KMS-11 (cell line): ENCODE data around the gene POU3F3.

ENCODE experiments used
- H2AFZ ChIP-seq: fragments of 200-600 bp; sonication (generic); 2 replicates; pipeline ENCODE4 v1.6.1; 2016; ENCODE audit warnings: antibody characterized with exemption, mixed run types, low read depth
- H3K27ac ChIP-seq: fragments of 200-600 bp; sonication (generic); 2 replicates; pipeline ENCODE4 v1.6.1; 2016; ENCODE audit warnings: mild to moderate bottlenecking, mixed run types
- H3K27me3 ChIP-seq: fragments of 200-600 bp; sonication (generic); 2 replicates; pipeline ENCODE4 v1.6.1; 2017; ENCODE audit warnings: mild to moderate bottlenecking, low read depth, mixed run types, moderate library complexity; ENCODE audit not compliant: insufficient read depth
- H3K36me3 ChIP-seq: fragments of 200-600 bp; sonication (generic); 2 replicates; pipeline ENCODE4 v1.6.1; 2017; ENCODE audit warnings: mild to moderate bottlenecking, mixed run types; ENCODE audit not compliant: insufficient read depth
- H3K4me1 ChIP-seq: fragments of 200-600 bp; sonication (generic); 2 replicates; pipeline ENCODE4 v1.6.1; 2016; ENCODE audit warnings: mild to moderate bottlenecking, low read depth, mixed run types; ENCODE audit not compliant: poor library complexity, severe bottlenecking
- H3K4me2 ChIP-seq: fragments of 200-600 bp; sonication (generic); 2 replicates; pipeline ENCODE4 v1.7.0; 2016; ENCODE audit warnings: mild to moderate bottlenecking, mixed run types
- H3K4me3 ChIP-seq: fragments of 200-600 bp; sonication (generic); IDR thresholded peaks from 2 replicates; pipeline ENCODE4 v1.6.1; 2017; ENCODE audit warnings: low read depth, low read length, mixed read lengths; ENCODE audit not compliant: insufficient read depth
- H3K79me2 ChIP-seq: fragments of 200-600 bp; sonication (generic); 2 replicates; pipeline ENCODE4 v1.6.1; 2016; ENCODE audit warnings: low read depth, mixed run types; ENCODE audit not compliant: insufficient read depth
- H3K9ac ChIP-seq: fragments of 200-600 bp; sonication (generic); 2 replicates; pipeline ENCODE4 v1.6.1; 2016; ENCODE audit warnings: mild to moderate bottlenecking, mixed run types
- H4K20me1 ChIP-seq: fragments of 200-600 bp; sonication (generic); 2 replicates; pipeline ENCODE4 v1.6.1; 2016; ENCODE audit warnings: mild to moderate bottlenecking, mixed run types; ENCODE audit not compliant: insufficient read depth
- CTCF ChIP-seq: fragments of 200-600 bp; sonication (generic); conservative IDR thresholded peaks from 2 replicates; pipeline ENCODE4 v1.6.1; 2017; ENCODE audit warnings: low read depth, mild to moderate bottlenecking, antibody characterized with exemption, low read length, moderate library complexity, mixed read lengths

POU3F3 gene

DNA sequence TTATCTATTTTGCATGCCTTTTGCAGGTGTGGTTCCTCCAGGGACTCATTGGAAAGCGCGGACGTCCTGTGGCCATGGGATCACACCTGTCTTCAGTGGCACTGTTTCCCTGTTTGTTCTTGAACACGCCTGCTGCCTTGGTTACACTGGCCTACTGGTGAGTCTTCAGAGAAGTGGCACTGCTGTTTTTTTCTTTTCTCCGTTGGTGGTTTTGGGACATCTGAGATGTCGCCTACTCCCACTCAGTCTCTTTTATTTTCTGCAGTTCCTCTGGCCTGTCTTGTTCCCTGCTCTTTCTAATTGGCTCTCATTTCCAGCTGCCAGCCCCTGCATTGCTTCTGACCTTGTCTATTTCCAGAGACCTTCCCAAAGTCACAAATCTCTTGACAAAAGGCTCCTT, 35.7 kb upstream of the POU3F3 start:
- H3K27me3 ChIP-seq = no peaks in the 10 kb centered on the region
- no peak overlapping the region for H3K27ac ChIP-seq
- H3K4me3 ChIP-seq = no peak overlapping the region
- no peaks in the 10 kb centered on the region for H3K79me2 ChIP-seq
- no peak overlapping the region for H3K4me2 ChIP-seq
- H3K4me1 ChIP-seq = no peaks in the 10 kb centered on the region
- no peaks in the 10 kb centered on the region for H3K36me3 ChIP-seq
- H2AFZ ChIP-seq = no peak overlapping the region
- no peak for TF ChIP-seq CTCF
- H4K20me1 ChIP-seq = no peaks in the 10 kb centered on the region
- no peak overlapping the region for H3K9ac ChIP-seq

GRCh38 chr2:104820126-104820525, 33.8 kb upstream of the POU3F3 start:
- Histone ChIP-seq H3K9ac (no peak overlapping the region), H3K4me1 (no peaks in the 10 kb centered on the region)
- TF ChIP-seq CTCF = no peak

DNA sequence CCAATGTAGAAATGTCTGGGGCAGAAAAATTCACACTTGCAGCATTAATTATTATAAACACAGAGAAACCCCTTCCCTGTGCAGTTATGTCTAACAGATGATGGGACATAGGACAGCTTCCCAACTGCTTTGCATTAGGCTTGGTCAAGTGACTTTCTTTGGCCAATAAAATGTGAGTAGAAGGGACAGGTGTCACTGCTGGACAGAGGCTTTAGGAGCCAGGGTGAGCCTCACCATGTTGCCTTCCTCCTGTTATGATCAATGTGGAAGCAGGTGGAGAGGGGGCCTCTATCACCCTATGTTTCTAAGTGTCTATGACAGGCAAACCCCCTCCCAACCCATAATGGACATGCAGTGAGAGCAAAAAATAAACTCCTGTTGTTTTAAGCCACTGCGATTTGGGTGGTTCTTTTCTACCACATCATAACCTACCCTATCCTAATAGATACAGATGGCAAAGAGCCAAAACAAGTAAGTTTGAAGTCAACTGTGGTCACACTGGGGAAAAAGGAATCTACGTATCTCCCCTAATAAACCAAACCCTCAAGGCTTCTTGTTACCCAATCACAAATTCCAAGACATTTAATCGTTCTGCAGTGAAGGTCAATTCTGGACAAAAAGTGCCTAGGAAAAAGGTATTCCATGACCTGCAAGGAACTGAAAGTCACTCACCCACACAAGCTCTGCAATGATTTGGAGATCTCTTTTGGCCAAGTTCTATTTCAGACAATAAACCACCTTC, 28.6 kb upstream of the POU3F3 start:
- Histone ChIP-seq H3K4me3 (no peak overlapping the region), H3K79me2 (no peaks in the 10 kb centered on the region), H3K36me3 (no peaks in the 10 kb centered on the region), H2AFZ (no peak overlapping the region), H3K4me2 (no peak overlapping the region), H3K4me1 (no peaks in the 10 kb centered on the region), H3K9ac (no peak overlapping the region), H4K20me1 (no peaks in the 10 kb centered on the region), H3K27ac (no peak overlapping the region), H3K27me3 (no peaks in the 10 kb centered on the region)
- TF ChIP-seq CTCF = no peak

More at GRCh38 chr2:104820126-104820525, 33.8 kb upstream of the POU3F3 start:
- H3K79me2 ChIP-seq = no peaks in the 10 kb centered on the region
- no peaks in the 10 kb centered on the region for H3K36me3 ChIP-seq
- H3K27ac ChIP-seq = no peak overlapping the region
- no peaks in the 10 kb centered on the region for H3K27me3 ChIP-seq
- H2AFZ ChIP-seq = no peak overlapping the region
- no peak overlapping the region for H3K4me3 ChIP-seq
- no peak overlapping the region for H3K4me2 ChIP-seq
- no peaks in the 10 kb centered on the region for H4K20me1 ChIP-seq

- no peak overlapping the region for H3K9ac ChIP-seq
- H2AFZ ChIP-seq = no peak overlapping the region
- no peak for TF ChIP-seq CTCF
- H3K27me3 ChIP-seq = no peaks in the 10 kb centered on the region
- H3K4me1 ChIP-seq = no peaks in the 10 kb centered on the region
- H3K79me2 ChIP-seq = no peaks in the 10 kb centered on the region
- no peak overlapping the region for H3K27ac ChIP-seq
- no peak overlapping the region for H3K4me3 ChIP-seq
- H3K36me3 ChIP-seq = no peaks in the 10 kb centered on the region
- H4K20me1 ChIP-seq = no peaks in the 10 kb centered on the region
- H3K4me2 ChIP-seq = no peak overlapping the region
Observed at GRCh38 chr2:104826016-104826415, 27.9 kb upstream of the POU3F3 start.
